Caco-2 (cell line): ENCODE results near the gene TTLL9. TPM values are rescaled to one million over a fixed set of nuclear protein-coding genes. Genes with fewer than 3 reads are reported as not detected.
A peak's percentile ranks its signal among the peaks of the same experiment; 100 is the strongest.

Experiments
- BruUV-seq: library from RNA; stranded (reverse); fragments of 400-500 nt; replicated peaks from 2 replicates; lab custom pipeline; 2021; lab: Mats Ljungman, UMichigan
- CTCF ChIA-PET: fragments of 300-600 bp; sonication (Branson Sonifier 250); formaldehyde crosslinking; loops from one replicate; lab custom pipeline; 2022; ENCODE audit warnings: antibody characterized with exemption; lab: Charles Lee
- POLR2A ChIA-PET: fragments of 300-600 bp; sonication (Branson Sonifier 250); formaldehyde crosslinking; loops from one replicate; lab custom pipeline; 2022; ENCODE audit warnings: antibody characterized with exemption; lab: Charles Lee
- DNase-seq, 2 experiments: peaks; one replicate each; pipeline versions ENCODE4 v3.0.0 to v3.0.0-alpha.2; 2020 to 2022
- H3K27me3 ChIP-seq: replicated peaks from 2 replicates; pipeline ENCODE4 v1.6.0; 2011; ENCODE audit warnings: low read length; ENCODE audit not compliant: control insufficient read depth, insufficient read depth
- H3K36me3 ChIP-seq: 2 replicates; pipeline ENCODE4 v1.5.1; 2011; ENCODE audit warnings: low read length; ENCODE audit not compliant: control insufficient read depth, insufficient read depth
- H3K4me1 ChIP-seq: fragments of 250-450 bp; sonication (Bioruptor Pico); 2 replicates; pipeline ENCODE4 v1.5.1; 2020; ENCODE audit warnings: mild to moderate bottlenecking
- H3K4me3 ChIP-seq: 2 replicates; pipeline ENCODE4 v1.5.1; 2011; ENCODE audit warnings: low read depth, mild to moderate bottlenecking, control low read depth, low read length
- H3K9me3 ChIP-seq: fragments of 250-450 bp; sonication (Bioruptor Pico); 2 replicates; pipeline ENCODE4 v1.5.1; 2020; ENCODE audit warnings: mild to moderate bottlenecking, moderate library complexity
- H3K27ac Mint-ChIP-seq: one replicate; pipeline ENCODE4 v1.8.0; 2022; ENCODE audit warnings: mixed read lengths; ENCODE audit not compliant: unreplicated experiment
- H3K27me3 Mint-ChIP-seq: one replicate; pipeline ENCODE4 v1.8.0; 2022; ENCODE audit warnings: mixed read lengths; ENCODE audit not compliant: insufficient read depth, unreplicated experiment
- H3K36me3 Mint-ChIP-seq: one replicate; pipeline ENCODE4 v1.8.0; 2022; ENCODE audit warnings: mild to moderate bottlenecking, mixed read lengths; ENCODE audit not compliant: insufficient read depth, unreplicated experiment
- H3K4me1 Mint-ChIP-seq: one replicate; pipeline ENCODE4 v1.8.0; 2022; ENCODE audit warnings: low read depth, mixed read lengths; ENCODE audit not compliant: unreplicated experiment
- H3K4me3 Mint-ChIP-seq: one replicate; pipeline ENCODE4 v1.8.0; 2022; ENCODE audit warnings: mild to moderate bottlenecking, moderate library complexity, mixed read lengths; ENCODE audit not compliant: unreplicated experiment
- H3K9me3 Mint-ChIP-seq: one replicate; pipeline ENCODE4 v1.8.0; 2022; ENCODE audit warnings: mixed read lengths; ENCODE audit not compliant: unreplicated experiment
- intact Hi-C: fragments of 100-400 bp; cut with micrococcal nuclease; formaldehyde crosslinking; loops from one replicate; pipeline ENCODE4 v1.10.0; 2022; ENCODE audit not compliant: unreplicated experiment
- total RNA-seq: library from RNA; stranded (reverse); gene quantifications from 2 replicates; pipeline ENCODE4 v1.2.3, GENCODE V29; 2022
- TF ChIP-seq, protein P1 (sequence below), 2 experiments: fragments of 200-600 bp in 1 of 2; IDR thresholded peaks; 1 replicate in 1 of 2; 2 replicates in 1 of 2; pipeline versions ENCODE4 v1.5.1 to v1.8.0; 2011 to 2022; ENCODE audit warnings: antibody characterized with exemption in 1 of 2, control low read depth in 1 of 2, inconsistent platforms in 1 of 2, low read depth in 1 of 2, low read length in 1 of 2, mild to moderate bottlenecking in 1 of 2, moderate library complexity in 1 of 2; ENCODE audit not compliant: insufficient read depth in 1 of 2, severe bottlenecking in 1 of 2, unreplicated experiment in 1 of 2

The TTLL9 gene
- total RNA-seq, 1 experiment from 2014 or later, result not detected

GRCh38 chr20:31870726-31871617 is 538 bp downstream of the TTLL9 start:
- Mint-ChIP-seq H3K36me3 (no peaks in the 10 kb centered on the region), H3K27me3 (peaks cover 24% of the 10 kb centered on the region), H3K9me3 (no peaks in the 10 kb centered on the region), H3K27ac (peak overlapping the region; percentile 53), H3K4me1 (peaks cover 15% of the 10 kb centered on the region), H3K4me3 (peak overlapping the region; percentile 96)
- H3K36me3 ChIP-seq, result no peaks in the 10 kb centered on the region
- H3K4me3 ChIP-seq, result peak overlapping the region; percentile 56
- no peaks in the 10 kb centered on the region for H3K9me3 ChIP-seq
- H3K27me3 ChIP-seq, result no peaks in the 10 kb centered on the region
- TF ChIP-seq, protein P1, sequence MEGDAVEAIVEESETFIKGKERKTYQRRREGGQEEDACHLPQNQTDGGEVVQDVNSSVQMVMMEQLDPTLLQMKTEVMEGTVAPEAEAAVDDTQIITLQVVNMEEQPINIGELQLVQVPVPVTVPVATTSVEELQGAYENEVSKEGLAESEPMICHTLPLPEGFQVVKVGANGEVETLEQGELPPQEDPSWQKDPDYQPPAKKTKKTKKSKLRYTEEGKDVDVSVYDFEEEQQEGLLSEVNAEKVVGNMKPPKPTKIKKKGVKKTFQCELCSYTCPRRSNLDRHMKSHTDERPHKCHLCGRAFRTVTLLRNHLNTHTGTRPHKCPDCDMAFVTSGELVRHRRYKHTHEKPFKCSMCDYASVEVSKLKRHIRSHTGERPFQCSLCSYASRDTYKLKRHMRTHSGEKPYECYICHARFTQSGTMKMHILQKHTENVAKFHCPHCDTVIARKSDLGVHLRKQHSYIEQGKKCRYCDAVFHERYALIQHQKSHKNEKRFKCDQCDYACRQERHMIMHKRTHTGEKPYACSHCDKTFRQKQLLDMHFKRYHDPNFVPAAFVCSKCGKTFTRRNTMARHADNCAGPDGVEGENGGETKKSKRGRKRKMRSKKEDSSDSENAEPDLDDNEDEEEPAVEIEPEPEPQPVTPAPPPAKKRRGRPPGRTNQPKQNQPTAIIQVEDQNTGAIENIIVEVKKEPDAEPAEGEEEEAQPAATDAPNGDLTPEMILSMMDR (IDR thresholded peaks at IDR 0.05; ENCODE audit: insufficient read depth in 1 of 2, low read depth in 1 of 2, low read length in 1 of 2, severe bottlenecking in 1 of 2, unreplicated experiment in 1 of 2), result no peak
- DNase-seq, result peak; percentile 70 to 71
- CTCF ChIA-PET, result interaction anchor here (0.5 to 2.2 kb wide), 7 partner anchors 18 to 226 kb away, joined by 3 to 8 read pairs (median 3); partner anchors contain the start of gene PDRG1
- peaks cover 15% of the 10 kb centered on the region for H3K4me1 ChIP-seq
- TSS peak; percentile 70 for BruUV-seq
- POLR2A ChIA-PET, result interaction anchor here (0.5 kb wide), 1 partner anchor 10 kb away, joined by 4 read pairs; no protein-coding TSS in a partner anchor
- intact Hi-C loops, result loop anchor here (1.0 kb wide), 2 partner anchors 8 to 10 kb away; no protein-coding TSS in a partner anchor

GRCh38 chr20:31871618-31871954 is 1.2 kb downstream of the TTLL9 start:
- Mint-ChIP-seq H3K27ac (no peak overlapping the region), H3K36me3 (no peaks in the 10 kb centered on the region), H3K27me3 (peaks cover 24% of the 10 kb centered on the region), H3K4me3 (no peak overlapping the region), H3K4me1 (peaks cover 15% of the 10 kb centered on the region), H3K9me3 (no peaks in the 10 kb centered on the region)
- TF ChIP-seq, protein P1 (IDR thresholded peaks at IDR 0.05; ENCODE audit: insufficient read depth in 1 of 2, low read depth in 1 of 2, low read length in 1 of 2, severe bottlenecking in 1 of 2, unreplicated experiment in 1 of 2), result no peak
- Histone ChIP-seq H3K9me3 (no peaks in the 10 kb centered on the region), H3K4me3 (no peak overlapping the region), H3K4me1 (peaks cover 15% of the 10 kb centered on the region), H3K36me3 (no peaks in the 10 kb centered on the region), H3K27me3 (no peaks in the 10 kb centered on the region)
- ChIA-PET POLR2A (interaction anchor here (0.5 kb wide), 1 partner anchor 10 kb away, joined by 4 read pairs; no protein-coding TSS in a partner anchor), CTCF (interaction anchor here (0.9 to 2.2 kb wide), 4 partner anchors 19 to 109 kb away, joined by 3 to 8 read pairs (median 5); partner anchors contain the start of gene PDRG1)
- DNase-seq, result no peak
- intact Hi-C loops, result no loop called here
- no TSS peak for BruUV-seq

- H3K4me3 Mint-ChIP-seq, result no peak overlapping the region
- POLR2A ChIA-PET, result interaction anchor here (0.7 kb wide), 1 partner anchor 604 kb away, joined by 3 read pairs; no protein-coding TSS in a partner anchor
These were observed 2.0 kb downstream of the TTLL9 start for GRCh38 chr20:31872406-31872805.

More at GRCh38 chr20:31872406-31872805, 2.0 kb downstream of the TTLL9 start:
- Mint-ChIP-seq H3K27me3 (peaks cover 21% of the 10 kb centered on the region), H3K9me3 (no peaks in the 10 kb centered on the region), H3K36me3 (no peaks in the 10 kb centered on the region), H3K27ac (no peak overlapping the region), H3K4me1 (peaks cover 15% of the 10 kb centered on the region)
- Histone ChIP-seq H3K4me1 (peaks cover 15% of the 10 kb centered on the region), H3K4me3 (no peak overlapping the region), H3K9me3 (no peaks in the 10 kb centered on the region), H3K27me3 (no peaks in the 10 kb centered on the region), H3K36me3 (no peaks in the 10 kb centered on the region)
- no peak for DNase-seq
- intact Hi-C loops, result no loop called here
- CTCF ChIA-PET, result interaction anchor here (0.6 to 1.3 kb wide), 5 partner anchors 8 to 65 kb away, joined by 3 to 9 read pairs (median 4); no protein-coding TSS in a partner anchor
- BruUV-seq, result no TSS peak
- TF ChIP-seq, protein P1 (IDR thresholded peaks at IDR 0.05; ENCODE audit: insufficient read depth in 1 of 2, low read depth in 1 of 2, low read length in 1 of 2, severe bottlenecking in 1 of 2, unreplicated experiment in 1 of 2), result no peak
